GM19372 (cell line): ENCODE results near the gene KMT2E.

Experiments
- ATAC-seq: cut with Tn5 transposase; IDR thresholded peaks from one replicate; pipeline ENCODE4 v1.9.1; 2021; ENCODE audit warnings: mild to moderate bottlenecking, low read depth, moderate library complexity; ENCODE audit not compliant: unreplicated experiment

KMT2E gene

DNA sequence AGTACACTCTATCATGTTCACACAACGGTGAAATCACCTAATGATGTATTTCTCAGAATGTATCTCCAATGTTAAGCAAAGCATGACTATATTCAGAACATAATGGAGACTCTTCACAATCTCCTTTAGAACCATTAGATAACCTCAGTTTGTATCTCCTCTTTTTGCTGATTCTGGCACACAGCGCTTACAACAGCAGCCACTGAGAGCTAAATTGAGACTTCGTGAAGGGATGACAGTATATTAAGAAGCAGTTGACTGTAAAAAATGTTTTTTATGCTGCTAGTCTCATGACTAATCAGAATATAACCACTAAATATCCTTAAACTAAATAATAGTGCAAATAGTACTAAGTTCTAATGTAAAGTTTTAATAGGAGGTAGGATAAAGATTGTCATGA is 46.9 kb downstream of the KMT2E start:
- no peak for ATAC-seq

DNA sequence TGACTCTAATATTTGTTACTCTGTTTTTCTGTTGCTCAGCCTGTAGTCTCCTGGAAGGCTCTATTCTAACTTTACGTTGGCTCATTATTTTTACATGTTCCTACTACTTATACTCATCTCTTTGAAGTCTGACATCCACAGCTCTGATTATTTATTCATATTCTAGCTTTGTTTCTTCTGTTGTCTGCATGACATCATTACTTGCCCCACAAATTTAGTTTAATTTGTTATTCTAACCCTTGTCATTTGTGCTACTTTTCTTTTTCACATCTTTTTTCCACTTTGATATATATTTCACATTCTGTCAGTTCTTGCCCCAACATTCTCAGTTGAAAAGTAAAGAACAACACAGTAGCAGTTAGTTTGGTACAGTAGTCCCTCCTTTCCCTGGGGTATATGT is 51.1 kb downstream of the KMT2E start:
- ATAC-seq, result no peak

DNA sequence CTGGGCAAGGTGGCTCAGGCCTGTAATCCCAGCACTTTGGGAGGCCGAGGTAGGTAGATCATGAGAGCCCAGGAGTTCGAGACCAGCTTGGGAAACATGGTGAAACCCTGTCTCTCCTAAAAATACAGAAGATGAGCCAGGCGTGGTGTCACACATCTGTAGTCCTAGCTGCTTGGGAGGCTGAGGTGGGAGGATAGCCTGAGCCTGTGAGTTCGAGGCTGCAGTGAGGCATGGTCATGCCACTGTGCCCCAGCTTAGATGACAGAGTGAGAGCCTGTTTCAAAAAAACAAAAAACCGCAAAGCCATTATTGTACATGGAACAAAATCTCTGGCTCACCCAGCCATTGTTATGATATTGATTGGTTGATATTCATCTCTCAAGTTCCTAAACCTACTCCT is 53.7 kb downstream of the KMT2E start:
- ATAC-seq, result no peak

- no peak for ATAC-seq
These were observed 54.9 kb downstream of the KMT2E start for GRCh38 chr7:105068886-105069285.

- ATAC-seq, result no peak
These were observed 59.1 kb downstream of the KMT2E start for GRCh38 chr7:105073143-105073542.

DNA sequence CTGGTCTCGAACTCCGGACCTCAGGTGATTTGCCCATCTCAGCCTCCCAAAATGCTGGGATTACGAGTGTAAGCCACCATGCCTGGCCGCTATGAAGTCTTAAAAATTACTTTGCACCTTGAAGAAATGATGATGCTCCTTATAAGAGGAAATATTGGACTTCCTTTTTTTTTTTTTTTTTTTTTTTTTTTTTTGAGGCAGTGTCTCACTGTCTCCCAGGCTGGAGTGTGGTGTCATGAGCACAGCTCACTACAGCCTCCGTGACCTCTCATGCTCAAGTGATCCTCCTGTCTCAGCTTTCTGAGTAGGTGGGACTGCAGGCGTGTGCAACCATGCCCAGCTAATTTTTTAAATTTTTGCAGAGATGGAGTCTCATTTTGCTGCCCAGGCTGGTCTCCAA is 65.3 kb downstream of the KMT2E start:
- ATAC-seq, result no peak

- ATAC-seq, result no peak
These were observed 70.6 kb downstream of the KMT2E start for GRCh38 chr7:105084581-105084980.

DNA sequence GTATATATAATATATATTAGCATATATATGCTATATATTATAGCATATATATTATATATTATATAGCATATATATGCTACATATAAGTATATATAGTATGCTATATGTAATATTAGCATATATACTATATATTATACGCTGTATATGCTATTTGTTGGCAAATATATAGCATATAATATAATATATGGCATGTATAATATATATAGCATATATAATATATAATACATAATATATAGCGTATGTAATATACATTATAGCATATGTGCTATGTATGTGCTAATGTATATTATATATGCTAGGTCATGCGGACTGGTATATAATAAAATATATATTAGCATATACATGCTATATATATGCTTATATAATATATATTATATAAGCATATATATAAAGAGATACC is 72.8 kb downstream of the KMT2E start:
- no peak for ATAC-seq

DNA sequence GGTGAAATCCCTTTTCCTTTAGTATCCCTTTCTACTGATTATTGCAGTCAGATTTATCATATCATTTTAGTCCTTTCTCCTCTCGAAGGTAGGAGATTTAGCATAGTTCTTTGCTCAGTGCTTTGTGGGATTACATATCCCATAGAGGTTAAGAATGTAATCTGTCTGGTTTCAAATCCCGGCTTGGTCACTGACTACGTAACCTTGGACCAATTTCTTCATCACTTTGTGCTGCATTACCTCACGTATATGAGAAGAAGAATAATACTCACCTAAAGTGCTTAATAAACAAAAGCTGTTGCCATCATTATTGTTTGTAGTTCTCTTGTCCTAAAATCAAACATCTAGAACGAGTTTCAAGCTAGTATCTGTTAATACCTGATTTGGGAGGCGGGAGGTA is 74.0 kb downstream of the KMT2E start:
- ATAC-seq, result no peak

DNA sequence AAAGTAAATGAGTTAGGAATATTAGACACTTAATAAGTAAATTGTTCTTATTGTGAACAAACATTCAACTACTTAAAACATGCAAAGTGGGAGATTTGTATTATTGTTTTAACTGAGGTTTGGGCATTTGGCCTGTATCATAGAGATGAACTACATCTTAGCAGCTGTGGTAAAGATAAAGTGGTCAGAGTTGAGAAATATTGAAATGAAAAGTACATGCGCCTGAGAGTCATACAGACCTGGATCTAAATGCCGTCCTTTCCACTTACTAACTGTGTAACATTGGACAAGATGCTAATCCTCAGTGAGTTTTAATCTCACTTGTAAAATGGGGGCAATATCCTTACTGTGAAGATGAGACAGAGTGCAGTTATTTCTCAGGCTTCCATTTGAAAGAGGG is 74.5 kb downstream of the KMT2E start:
- ATAC-seq, result no peak

- no peak for ATAC-seq
These were observed 81.0 kb downstream of the KMT2E start for GRCh38 chr7:105094966-105095365.

DNA sequence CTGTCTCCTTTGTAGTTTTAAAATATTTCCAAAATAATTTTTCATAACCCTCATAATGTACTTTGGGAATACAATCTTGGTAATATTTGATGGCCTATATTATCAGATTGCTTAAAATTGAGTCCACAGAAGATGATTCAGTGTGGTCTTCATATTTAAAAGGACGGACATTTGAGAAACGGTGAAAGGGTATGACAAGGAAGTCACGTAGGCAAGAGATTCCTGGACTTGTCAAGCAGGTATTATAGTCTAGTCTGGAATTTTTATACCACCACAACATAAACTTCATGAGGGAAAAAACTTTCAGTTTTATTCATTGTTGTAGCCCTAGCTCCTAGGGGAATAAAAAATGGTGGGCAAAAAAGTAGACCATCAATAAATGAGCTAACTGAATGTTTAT is 82.3 kb downstream of the KMT2E start:
- ATAC-seq, result no peak

- ATAC-seq, result no peak
These were observed 83.6 kb downstream of the KMT2E start for GRCh38 chr7:105097619-105098018.

DNA sequence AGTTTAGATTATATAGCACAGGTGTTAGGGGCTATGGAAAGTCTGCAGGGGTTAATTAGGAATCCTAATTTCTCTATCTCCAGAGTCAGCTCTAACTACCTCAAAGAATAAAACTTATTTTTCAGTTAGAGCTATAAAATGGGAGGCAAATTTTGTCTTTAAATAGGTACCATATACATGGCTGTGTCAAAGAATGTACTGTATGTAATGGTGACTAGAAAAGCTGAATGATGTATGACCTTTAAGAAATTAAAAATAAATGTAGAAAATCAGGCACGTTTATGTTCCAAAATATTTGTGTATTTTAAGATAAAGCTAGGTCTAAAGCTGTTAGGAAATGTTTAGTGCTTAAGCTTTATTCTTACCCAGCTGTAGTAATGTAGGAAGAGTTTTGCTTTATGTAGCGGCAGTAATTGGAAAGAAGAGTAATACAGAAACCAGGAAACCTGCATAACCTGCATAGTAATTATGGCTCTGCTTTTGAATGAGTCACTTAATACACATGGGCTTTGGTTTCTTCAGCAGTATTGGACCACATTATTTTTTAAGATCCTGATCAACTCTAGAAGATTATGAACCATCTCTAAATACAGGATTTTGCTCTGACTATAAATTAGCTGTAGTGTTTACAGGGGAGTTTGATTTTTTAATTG is 85.0 kb downstream of the KMT2E start:
- ATAC-seq, result peak; percentile 57

GRCh38 chr7:105101864-105102263 is 87.9 kb downstream of the KMT2E start:
- no peak for ATAC-seq

- no peak for ATAC-seq
These were observed 88.8 kb downstream of the KMT2E start for GRCh38 chr7:105102557-105103352.

DNA sequence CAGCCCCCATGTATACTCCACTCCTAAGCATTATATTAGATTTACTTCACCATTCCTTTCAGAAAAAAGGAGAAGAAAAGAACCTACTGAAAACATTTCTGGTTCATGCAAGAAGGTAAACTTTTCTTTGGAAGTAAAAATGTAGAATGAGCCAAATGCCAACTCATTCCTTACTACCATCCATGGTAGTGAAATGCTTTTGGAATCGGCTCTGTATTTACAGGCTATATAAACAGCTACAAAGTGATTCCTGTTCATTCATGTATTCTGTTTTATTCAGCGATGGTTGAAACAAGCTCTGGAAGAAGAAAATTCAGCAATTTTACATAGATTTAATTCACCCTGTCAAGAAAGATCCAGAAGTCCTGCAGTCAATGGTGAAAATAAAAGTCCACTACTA is 91.6 kb downstream of the KMT2E start:
- ATAC-seq, result no peak

GRCh38 chr7:105106473-105106872 is 92.5 kb downstream of the KMT2E start:
- no peak for ATAC-seq

- no peak for ATAC-seq
These were observed 93.5 kb downstream of the KMT2E start for GRCh38 chr7:105107458-105107857.

DNA sequence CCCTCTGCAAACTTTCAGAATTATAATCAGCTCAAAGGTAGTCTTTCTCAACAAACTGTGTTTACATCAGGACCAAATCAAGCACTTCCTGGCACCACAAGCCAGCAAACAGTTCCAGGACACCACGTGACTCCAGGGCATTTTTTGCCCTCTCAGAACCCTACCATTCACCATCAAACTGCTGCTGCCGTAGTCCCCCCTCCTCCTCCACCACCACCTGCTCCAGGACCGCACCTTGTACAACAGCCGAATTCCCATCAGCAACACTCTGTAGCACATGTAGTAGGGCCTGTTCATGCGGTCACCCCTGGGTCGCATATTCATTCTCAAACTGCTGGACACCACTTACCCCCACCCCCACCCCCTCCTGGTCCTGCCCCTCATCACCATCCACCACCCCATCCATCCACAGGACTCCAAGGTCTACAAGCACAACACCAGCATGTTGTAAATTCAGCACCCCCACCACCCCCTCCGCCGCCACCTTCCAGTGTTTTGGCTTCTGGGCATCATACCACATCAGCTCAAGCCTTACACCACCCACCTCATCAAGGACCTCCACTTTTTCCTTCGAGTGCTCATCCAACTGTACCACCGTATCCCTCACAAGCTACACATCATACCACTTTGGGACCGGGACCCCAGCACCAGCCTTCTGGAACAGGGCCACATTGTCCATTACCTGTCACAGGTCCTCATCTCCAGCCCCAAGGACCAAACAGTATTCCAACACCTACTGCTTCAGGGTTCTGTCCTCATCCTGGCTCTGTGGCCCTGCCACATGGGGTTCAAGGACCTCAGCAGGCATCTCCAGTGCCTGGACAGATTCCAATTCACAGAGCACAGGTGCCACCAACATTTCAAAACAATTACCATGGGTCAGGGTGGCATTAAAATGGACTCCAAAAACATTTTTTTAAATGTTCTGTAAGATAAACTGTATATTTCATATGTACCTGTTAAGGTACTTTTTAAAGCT is 98.7 kb downstream of the KMT2E start:
- ATAC-seq, result no peak
